Stimulated activated CD4-positive, alpha-beta T cell treated with anti-CD3 and anti-CD28 coated beads, Interleukin-2, amount 100 ng/mL, for 48 hours (primary cell): Measurements from ENCODE around the gene CA5A.
A peak's percentile ranks its signal among the peaks of the same experiment; 100 is the strongest.
"Not testable (repeated sequence)": the region's sequence is repeated elsewhere in the genome, so short reads cannot be mapped to it uniquely, and the experiment has no call there.

Source experiments
- DNase-seq, 2 donors: peaks; one replicate each; pipeline ENCODE4 v3.0.0-alpha.2; 2020

The CA5A gene

DNA sequence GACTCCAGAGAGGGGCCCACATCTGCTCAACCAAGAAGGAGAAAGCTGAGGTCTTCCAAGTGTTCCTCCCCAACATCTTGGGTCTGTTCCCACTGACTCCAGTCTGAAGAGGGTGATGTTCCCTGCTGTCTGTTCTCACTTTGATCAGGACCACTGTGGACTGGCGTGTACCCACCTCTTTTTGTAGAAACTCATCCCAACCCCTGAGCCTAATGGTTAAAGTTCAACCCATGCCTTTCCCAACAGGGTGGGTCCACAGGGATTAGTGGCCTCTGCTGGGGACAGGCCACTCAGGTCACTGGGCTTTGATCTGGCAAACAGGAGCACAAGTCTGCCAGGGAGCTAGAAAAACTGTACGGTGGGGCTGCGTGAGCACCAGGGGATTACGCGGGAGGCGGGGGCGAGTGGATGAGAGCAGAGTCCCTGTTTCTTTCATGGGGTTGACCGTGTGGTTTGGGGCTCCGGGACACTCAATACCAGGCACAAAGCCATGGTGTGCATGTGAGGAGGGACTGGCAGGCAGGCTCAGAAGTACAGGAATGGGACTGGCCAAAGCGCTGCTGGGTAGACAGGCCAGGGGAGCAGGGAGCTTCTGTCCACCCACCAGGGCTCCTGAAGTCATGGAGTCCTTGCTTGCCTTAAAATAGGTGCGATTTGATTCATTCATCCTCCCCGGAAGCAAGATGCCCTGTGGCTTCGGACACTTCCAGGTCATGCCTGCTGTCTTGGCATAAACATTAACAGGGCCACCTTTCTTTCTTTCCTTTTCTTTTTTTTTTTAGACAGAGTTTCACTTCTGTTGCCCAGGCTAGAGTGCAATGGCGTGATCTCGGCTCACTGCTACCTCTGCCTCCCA lies at the start of gene CA5A:
CA5A (minus strand) TSS at position 155 of the 856 bp plus-strand sequence; CDS start at position 76, 79 bp downstream.
- no peak for DNase-seq

DNA sequence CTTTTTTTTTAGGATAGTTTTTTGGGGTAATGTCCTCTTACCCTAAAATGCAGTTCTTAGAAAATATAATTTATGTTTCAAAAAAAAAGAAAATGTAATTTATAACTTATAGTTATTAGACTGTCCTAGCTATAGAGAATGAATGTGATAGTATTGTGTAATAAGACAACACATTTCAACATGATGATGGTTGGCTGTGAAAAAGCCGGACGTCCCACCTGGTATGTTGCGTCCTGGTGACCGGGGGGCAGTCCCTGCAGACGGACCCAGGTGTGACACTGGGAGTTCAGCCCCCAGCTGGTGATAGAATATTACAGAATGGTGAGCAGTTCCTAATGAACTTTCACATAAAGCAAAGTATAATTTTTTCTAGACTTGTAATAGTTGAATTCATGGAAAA lies 49.2 kb upstream of the CA5A start:
- not testable (repeated sequence) for DNase-seq

DNA sequence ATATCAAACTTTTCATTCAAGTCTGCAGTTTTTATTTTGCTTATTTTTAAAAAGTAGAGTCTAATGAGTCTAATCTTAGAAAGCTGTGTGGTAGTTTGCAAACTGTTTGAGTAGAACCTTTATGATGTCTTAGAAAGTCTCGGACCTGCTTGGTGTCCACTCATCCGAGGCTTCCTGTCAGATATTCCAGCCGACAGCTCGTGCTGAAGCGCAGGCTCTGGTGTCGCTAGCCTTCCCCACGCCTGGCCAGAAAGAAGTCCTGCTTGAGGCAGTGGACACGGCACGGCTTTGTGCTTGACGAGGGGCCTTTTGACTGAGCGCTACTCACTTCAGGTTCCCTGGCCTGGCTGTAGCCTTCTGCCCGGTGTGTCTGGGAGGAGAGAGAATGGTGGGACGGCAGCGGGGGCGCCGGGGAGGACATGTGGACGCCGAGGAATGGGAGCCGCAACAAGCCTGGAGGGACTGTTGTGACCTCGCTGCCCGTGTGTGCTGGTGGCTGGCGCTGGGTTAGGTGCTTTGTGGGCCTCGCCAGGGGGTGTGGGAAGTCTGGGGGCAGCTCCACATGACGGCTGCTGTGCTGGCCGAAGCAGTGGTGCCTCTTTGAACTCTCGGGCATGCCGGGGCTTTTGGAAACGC lies 48.4 kb upstream of the CA5A start:
- DNase-seq, result no peak

DNA sequence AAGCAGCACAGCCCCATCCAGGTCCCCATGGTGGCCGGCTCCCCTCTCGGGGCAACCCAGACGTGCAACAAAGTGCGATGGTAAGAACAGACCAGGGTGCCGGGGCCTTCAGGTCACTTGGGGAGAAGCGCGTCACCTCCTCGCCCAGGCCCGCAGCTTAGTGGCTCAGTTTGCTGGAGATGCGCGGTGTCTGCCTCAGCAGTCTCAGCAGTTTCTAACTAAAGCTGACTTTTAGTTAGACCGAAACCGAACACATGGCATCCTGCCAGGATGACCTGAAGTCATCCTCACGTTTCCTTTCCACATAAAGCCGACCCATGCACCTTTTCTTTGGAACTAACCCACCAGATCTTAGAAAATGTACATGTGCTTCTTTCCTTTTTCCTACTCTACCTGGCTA lies 47.9 kb upstream of the CA5A start:
- DNase-seq, result not testable (repeated sequence)

DNA sequence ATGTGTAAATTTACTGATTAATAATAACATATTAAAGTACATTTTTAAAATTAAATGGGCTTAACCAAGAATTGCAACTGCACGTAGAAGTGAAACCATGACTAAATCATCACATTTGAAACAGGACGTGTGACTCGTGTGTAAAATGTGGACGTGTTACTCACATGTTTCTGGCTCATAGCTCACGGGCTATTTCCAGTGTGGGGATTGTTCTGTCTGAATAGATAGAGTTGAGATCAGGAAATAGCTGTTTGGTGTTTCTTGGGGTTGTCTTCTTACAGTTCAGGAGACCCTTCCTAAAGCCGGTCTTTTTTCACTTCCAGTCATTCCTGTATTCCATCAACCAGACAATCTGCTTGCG lies 47.4 kb upstream of the CA5A start:
- peak; percentile 19 to 36 for DNase-seq

DNA sequence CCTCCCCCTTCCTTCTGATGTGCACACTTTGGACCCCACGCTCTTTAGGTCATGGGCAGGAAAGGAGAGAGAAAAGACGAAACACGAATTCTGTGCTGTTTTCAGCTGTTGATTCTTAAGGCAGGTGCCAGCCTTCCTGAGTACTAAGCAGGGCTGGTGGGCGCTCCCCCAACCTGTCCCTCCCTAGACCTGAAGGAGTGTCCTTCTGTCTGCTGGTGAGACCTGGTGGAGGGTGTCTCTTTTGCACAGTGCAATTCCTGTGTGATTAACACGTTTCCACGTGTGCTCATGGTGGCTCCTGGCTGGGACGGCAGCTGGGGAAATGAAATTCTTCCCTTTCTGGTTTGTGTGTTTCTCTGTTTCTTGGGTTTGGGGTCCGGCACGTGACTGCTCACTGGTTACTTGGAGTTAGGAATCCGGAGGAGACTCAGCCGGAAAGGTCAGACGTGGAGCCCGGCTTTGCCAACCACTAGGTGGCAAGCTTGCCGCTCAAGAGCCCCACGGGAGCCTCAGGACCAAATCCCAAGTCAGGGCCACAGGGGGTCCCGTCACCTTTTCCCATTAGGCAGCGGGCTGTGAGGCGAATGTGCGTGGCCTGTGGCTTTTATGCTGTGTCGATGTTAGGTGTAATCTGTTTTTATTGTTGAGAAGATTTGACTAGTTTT lies 46.9 kb upstream of the CA5A start:
- not testable (repeated sequence) for DNase-seq

DNA sequence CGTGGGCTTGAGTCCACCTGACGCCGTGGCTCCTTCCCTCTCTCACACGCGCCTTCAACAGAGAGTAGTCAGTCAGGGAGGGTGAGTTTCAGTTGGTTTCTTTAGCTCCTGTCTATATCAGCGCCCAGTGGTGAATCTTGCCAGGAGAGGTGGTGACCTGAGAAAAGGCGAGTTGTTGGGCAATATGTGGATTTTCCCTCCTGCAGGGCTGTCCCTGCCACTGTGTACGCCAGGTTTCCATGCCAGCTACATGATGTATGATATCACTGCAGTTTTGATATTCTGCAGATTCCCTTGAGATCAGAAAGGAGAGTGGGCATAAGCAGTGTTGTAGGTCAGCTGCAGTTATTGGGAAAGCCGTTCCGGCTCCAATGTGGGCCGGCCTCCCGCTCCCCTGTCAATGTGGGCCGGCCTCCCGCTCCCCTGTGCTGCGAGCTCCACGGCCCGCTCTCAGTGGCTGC lies 46.3 kb upstream of the CA5A start:
- no peak for DNase-seq

DNA sequence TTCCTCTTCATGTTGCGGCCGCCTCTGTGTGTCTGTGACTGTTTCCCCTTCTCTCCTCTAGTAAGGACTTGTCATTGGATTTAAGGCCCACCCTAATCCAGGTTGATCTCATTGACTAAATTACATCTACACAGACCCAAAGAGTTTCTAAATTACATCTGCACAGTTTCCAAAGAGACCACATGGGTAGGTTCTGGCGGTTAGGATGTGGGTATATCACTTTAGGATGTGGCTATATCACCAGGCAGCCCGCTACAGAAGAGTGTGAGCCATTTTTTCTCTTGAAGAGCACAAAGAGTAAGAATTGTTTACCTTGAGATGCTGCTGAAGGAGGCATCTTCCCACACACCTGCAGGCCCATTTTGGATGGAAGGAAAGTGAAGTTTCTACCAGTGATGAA lies 45.0 kb upstream of the CA5A start:
- DNase-seq, result not testable (repeated sequence)

DNA sequence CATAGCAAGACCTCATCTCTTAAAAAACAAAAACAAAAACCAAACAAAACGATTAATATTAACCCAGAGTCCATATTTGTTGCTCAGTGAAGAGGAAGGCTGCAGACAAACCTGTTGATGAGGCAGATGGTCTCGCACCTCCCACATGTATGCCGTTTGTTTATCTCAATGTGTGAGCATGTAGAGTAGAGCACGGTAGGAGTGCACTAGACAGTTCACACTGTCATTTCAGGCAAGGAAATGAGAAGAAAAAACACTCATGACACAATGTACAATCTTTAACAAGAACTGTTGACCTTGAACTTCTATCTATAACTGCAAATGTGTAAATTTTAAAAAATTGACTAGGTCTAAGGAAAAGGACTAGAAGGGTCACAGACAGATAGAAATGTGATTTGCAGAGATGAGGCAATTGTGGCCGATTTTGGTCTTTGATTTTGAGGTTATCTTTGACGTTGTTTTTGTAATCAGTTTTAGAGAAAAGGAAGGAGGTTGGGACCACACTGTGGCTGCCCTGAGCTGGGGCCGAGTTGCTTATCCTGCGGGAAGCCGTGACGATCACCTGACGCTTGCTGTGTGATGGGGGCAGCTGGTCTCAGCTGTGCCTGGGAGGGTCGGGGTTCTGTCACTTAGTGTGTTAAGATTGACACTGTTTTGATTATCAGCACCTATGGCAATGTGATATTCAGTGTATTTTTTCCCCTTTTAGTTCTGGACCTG lies 43.7 kb upstream of the CA5A start:
- DNase-seq, result not testable (repeated sequence)

DNA sequence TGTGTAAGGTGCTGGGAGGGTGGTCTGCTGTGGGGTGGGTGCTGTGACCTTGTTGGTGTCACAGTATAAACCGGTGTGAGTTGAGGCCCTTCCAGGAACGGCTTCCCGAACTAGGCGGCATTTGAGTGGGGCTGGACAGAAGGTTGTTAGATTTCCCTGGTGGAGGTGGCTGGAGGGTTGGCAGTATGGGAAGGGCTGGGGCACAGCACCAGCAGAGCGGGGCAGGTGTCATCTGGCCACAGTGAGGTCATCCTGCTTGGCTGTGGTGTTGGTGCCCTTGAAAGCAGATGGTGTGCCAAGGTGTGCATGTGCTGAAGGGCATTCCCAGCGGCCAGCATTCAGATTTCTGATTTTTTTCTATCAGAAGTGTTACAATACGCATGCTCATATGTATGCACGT lies 43.0 kb upstream of the CA5A start:
- DNase-seq, result no peak

DNA sequence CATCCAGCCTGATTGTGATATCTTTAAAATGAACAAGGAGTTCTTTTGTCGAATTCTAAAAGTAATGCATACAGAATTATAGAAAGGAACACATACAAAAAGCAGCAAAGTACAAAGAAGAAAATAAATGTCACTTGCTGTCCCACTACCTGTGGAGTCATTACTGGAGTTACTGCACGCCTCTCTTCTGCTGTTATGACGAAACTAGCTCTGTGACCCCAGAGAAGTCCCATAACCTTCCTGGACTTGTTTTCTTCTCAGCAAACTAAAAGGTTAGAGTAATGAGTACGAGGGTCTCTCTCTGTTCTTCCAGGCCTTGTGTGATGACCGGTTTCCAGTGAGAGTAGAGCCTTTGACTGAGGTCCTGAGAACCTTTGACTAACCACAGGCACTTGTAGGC lies 41.8 kb upstream of the CA5A start:
- no peak for DNase-seq

DNA sequence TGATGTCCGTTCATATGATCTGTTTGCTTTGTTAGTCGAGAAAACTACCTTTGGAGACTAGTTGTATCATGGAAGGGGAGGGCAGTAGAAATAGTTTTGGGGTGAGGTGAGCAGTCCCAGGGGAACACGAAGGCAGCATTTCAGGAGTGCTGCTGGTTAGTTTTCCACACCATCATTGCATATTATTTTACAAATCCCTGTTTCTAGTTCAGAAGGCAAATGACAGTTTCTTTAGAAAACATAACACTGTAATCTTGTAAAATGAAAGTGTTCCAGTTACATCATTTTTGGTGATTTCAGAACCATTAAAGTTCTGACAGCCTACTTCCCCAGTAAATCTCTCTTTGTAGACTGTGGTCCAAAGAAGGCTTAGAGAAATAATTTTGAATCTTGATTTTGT lies 40.3 kb upstream of the CA5A start:
- no peak for DNase-seq

DNA sequence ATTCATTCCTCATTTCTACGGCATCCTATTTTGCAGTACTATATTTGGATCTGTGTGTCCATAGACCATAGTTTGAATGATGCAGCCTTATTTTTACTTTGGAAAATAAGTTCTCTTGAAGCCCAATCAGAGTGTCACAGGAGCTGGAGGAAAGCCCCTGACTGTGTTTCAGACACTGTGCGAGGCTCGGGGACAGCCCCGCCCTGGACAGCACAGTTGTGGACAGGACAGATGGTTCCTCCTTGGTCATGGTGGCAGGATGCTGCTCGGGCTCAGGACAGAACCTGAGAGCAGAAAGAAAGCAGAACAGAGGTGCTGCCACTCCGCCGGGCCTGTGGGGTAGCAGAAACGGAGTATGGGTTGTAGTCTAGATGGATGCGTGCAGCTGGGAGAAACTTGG lies 37.8 kb upstream of the CA5A start:
- DNase-seq, result no peak

DNA sequence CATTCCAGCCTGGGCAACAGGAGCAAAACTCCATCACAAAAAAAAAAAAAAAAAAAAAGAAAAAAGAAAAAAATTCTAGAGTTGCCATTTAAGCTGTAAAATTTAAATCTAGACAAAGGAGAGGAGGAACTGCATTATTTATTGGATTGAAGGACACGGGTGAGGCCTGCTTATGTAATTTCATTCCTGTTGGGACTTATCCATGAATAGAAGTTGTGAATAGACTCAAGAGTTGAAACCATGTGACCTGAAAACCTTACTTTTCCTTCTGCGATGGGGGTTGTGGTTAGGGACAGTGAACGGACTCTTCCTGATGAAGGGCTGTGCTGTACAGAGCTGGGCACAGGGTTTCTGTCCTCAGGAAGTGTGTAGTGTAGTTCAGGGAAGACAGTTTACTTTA lies 37.4 kb upstream of the CA5A start:
- DNase-seq, result no peak

DNA sequence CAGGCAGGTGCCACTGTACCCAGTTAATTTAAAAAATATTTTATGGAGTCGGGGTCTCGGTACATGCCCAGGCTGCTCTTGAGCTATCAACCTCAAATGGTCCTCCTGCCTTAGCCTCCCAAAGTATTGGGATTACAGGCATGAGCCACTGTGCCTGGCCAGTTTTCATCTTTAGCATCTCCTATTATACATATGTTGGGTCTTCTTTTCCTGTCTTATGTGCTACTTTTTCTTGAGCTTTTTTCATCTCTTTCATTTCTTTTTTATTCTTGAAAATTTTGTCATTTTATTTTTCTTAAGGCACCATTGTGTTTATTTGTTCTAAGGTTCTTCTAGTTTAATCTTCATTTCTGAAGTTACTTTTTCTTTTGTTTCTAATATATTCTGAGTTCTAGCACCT lies 35.6 kb upstream of the CA5A start:
- no peak for DNase-seq

DNA sequence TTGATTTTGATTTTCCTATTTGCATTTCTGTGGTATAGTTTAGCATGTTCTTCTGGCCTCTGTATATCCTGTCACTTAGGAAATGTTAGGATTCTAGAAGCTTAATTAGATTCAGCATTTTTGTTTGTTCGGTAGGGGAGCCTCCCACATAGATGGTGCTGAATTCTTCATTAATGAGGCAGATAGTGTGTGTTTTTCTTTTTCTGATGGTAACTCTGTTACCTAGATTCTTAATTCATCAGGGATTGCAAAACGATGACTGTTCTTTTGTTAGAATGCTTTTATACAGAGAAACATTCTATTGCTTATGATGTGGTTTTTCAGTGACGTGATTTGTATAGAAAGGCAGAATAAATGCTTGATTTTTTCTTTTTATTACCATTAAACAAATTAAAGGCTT lies 33.9 kb upstream of the CA5A start:
- no peak for DNase-seq

DNA sequence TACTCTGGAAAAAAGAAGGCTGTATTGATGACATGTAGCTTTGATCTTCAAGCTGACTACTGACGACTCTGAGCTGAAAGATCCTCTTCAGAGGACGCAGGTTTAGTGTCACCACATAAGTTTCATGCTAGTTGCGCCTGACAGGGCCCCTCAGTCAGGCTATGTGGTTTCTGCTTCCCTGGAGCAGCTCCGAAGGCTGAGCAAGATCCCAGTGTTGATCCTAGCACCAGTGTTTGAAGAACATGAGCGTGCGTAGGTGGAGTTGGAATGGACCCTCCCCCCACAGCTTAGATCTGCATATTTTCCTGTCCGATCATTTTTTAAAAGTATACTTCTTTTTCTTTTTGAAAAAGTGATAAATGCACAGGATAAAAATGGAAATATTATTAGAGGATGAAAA lies 32.2 kb upstream of the CA5A start:
- DNase-seq, result no peak

DNA sequence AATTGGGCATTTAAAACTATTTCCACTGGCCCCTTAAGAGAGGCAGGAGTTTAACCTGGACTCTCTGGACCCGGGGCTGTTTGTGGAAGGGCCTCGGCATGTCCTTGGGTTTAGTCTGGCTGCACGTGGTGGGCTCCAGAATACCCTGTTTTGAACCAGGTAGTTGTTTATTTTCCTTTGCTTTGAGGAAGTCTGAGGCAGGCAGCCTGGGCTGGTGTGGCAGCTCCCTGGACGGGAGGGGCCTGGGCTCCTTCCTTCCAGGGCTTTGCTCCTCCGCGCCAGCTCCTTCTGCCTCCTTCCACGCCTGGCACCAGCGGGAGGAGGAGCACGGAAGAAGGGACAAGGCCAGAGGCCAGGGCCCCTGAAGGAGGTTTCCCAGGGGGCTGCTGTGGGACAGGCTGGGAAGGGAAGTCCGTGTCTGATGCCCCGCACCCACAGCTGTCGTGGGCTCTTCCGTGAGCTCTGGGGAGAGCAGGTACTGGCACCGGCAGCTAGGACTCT lies 30.4 kb upstream of the CA5A start:
- no peak for DNase-seq

DNA sequence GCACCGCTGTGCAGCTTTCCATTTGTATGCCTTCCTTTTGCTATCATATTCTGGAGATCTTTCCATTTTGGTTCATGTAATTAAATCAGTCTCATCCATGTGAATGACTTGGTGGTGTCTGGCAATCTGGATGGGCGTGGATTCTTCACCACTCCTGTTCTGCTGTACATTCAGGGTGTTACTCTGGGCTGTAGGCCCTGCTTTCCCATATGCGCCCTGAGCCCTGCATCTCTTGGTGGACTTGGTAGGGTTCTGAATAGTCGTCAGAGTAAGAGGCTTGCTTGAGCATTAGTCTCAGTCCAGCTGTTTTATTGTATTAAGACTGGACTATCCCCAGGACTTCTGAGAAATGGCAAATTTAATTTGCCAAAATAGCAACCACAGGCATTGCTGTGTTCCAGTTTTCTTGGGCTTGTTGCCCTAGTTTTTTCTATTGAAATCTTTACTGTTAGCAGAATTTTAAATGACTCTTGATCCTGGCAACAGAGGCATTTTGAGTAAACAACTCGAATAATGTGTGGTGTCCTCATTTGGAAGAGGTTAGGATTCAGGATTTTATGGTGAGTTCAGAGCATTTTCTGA lies 29.8 kb upstream of the CA5A start:
- no peak for DNase-seq

DNA sequence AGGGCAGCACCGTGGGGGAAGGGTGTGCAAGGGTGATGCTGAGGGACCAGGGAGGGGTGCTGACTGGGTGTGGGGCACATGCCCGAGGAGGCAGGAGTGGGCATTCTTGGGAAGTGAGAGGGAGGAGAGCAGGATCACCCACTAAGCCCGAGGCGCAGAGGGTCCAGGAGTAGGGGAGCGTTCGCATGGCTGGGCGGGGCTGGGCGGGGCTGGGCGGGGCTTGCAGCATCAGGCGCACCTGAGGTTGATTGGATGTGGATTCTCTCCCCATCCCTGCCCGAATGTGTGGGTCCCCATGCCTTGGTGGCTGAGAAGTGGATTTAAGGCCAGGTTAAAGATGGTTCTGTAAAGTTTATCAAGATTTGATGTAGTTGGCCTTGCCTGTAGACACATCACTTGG lies 29.1 kb upstream of the CA5A start:
- no peak for DNase-seq

DNA sequence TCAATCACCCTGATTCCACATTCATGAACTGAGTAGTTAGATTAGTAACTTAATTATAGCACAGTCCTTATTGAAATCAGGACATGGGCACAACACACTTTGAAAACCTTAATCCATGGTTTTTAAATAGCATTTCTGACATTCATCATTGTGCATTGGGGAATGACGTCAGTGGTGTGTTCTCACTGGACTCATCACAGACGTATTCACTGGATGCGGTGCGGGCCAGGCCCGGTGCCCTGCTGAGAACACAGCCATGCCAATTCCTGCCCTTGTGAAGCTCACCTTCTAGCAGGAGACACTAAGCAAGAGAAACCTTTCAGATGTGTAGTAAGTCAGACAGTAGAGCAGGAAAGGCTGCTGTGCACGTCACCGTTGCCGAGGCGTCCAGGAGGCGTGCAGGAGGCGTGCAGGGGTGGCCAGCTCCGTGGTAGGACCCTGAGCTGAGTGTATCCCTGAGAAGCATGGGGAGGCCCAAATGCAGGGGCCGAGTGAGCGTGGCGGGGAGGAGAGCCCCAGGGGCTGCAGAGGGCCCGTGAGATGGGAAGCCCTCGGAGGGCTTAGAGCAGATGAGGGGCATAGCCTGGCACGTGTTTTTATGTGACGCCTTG lies 27.8 kb upstream of the CA5A start:
- DNase-seq, result no peak

DNA sequence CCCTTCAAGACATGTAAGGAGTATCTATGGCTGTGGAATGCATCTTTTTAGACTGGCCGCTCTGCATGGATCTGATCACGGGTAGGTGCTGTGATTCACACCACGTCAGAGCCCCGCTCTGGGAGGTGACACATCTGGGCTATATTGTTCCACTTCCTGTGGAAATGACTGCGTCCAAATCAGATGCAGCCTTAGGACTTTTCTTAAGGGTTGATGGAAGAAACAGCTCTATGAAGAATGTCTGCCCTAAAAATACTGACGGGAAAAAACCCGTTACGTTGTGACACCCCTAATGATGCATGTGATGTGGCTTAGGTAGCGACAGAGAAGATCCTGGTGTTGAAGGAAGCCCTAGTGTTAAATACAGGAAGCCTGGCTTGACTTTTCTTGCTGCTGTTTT lies 27.1 kb upstream of the CA5A start:
- DNase-seq, result peak; percentile 53 to 60
